ENCODE measurements around the gene CTDNEP1. TPM values are rescaled to one million over a fixed set of nuclear protein-coding genes. Genes with fewer than 3 reads are reported as not detected.

The CTDNEP1 gene
- polyA plus RNA-seq, 1 donor (not counting 4 experiments of a cell fraction or from before 2014, with no cell fraction given): 66.2 TPM

DNA sequence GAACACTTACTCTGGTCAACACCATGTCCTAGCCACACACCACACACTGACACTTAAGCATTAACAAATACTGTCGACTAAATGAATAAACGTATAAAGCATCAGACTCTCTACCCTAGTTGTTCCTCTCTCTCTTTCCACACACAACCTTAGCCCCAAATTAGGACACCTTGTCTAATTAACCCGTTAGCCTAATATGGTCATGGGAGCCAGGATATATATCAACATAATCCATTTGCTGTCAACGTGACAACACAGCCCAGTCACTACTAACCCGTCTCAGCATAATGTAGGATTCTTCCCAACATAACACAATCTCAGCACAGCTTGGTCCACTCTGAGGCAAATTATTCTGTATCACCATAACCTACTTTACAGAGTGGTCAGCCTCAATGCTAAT is 19.4 kb downstream of the CTDNEP1 start:
- H3K9me3 ChIP-seq (ENCODE audit: control insufficient read depth, low read depth, low read length): no peaks in the 10 kb centered on the region
- H3K27ac ChIP-seq (ENCODE audit: control insufficient read depth, insufficient read depth, low read length): no peak overlapping the region
- H3K9ac ChIP-seq (ENCODE audit: control insufficient read depth, extremely low read depth, insufficient read depth, low read length): no peak overlapping the region
- peak; percentile 23 for FAIRE-seq
- H3K4me3 ChIP-seq (ENCODE audit: control insufficient read depth in 2 of 3, extremely low read depth in 1 of 3, insufficient read depth in 2 of 3, low read depth in 1 of 3, low read length in 3 of 3): peak overlapping the region in 1 of 3 experiments; percentile 29
- TF ChIP-seq EZH2 (IDR thresholded peaks at IDR 0.05; ENCODE audit: low read length) (no peak), CTCF (optimal IDR thresholded peaks at IDR 0.05 in 1 of 3, IDR thresholded peaks at IDR 0.05 in 1 of 3, conservative IDR thresholded peaks at IDR 0.05 in 1 of 3; ENCODE audit: extremely low read depth in 1 of 3, insufficient read depth in 2 of 3, low read length in 3 of 3) (no peak)
- peaks cover 20 to 40% of the 10 kb centered on the region in 2 experiments for H3K36me3 ChIP-seq (ENCODE audit: control insufficient read depth in 2 of 2, extremely low read depth in 1 of 2, insufficient read depth in 2 of 2, low read length in 2 of 2)
- dilution Hi-C loops (cut with MboI; ENCODE audit: extremely low pct_ligation_motif_present, low sequenced_read_pairs): no loop called here
- peaks cover 52% of the 10 kb centered on the region for H3K79me2 ChIP-seq (ENCODE audit: control insufficient read depth, insufficient read depth, low read length)
- peak overlapping the region; percentile 96 for H3K4me2 ChIP-seq (ENCODE audit: control insufficient read depth, extremely low read depth, insufficient read depth, low read depth, low read length)
- peaks cover 45% of the 10 kb centered on the region for H3K4me1 ChIP-seq (ENCODE audit: control insufficient read depth, extremely low read depth, insufficient read depth, low read length)
- DNase-seq (ENCODE audit: low read depth, low spot score): no peak
- H4K20me1 ChIP-seq (ENCODE audit: control insufficient read depth, extremely low read depth, insufficient read depth, low read length): peaks cover 3% of the 10 kb centered on the region
- no peaks in the 10 kb centered on the region for H3K27me3 ChIP-seq (ENCODE audit: control insufficient read depth, extremely low read depth, insufficient read depth, low read length)
- no peak overlapping the region for H2AFZ ChIP-seq (ENCODE audit: control insufficient read depth, low read length)
- H3K9me1 ChIP-seq (ENCODE audit: control insufficient read depth, extremely low read depth, insufficient read depth, low read length): peaks cover 2% of the 10 kb centered on the region

GRCh38 chr17:7229504-7229903 is 22.0 kb downstream of the CTDNEP1 start:
- dilution Hi-C loops (cut with MboI; ENCODE audit: extremely low pct_ligation_motif_present, low sequenced_read_pairs): no loop called here
- Histone ChIP-seq H2AFZ (ENCODE audit: control insufficient read depth, low read length) (no peak overlapping the region), H3K36me3 (ENCODE audit: control insufficient read depth in 2 of 2, extremely low read depth in 1 of 2, insufficient read depth in 2 of 2, low read length in 2 of 2) (peaks cover 22 to 32% of the 10 kb centered on the region in 2 experiments), H3K27me3 (ENCODE audit: control insufficient read depth, extremely low read depth, insufficient read depth, low read length) (no peaks in the 10 kb centered on the region), H4K20me1 (ENCODE audit: control insufficient read depth, extremely low read depth, insufficient read depth, low read length) (peaks cover 3% of the 10 kb centered on the region), H3K9ac (ENCODE audit: control insufficient read depth, extremely low read depth, insufficient read depth, low read length) (no peak overlapping the region), H3K4me1 (ENCODE audit: control insufficient read depth, extremely low read depth, insufficient read depth, low read length) (peaks cover 29% of the 10 kb centered on the region), H3K9me1 (ENCODE audit: control insufficient read depth, extremely low read depth, insufficient read depth, low read length) (peaks cover 2% of the 10 kb centered on the region), H3K79me2 (ENCODE audit: control insufficient read depth, insufficient read depth, low read length) (peaks cover 38% of the 10 kb centered on the region), H3K27ac (ENCODE audit: control insufficient read depth, insufficient read depth, low read length) (no peak overlapping the region), H3K4me3 (ENCODE audit: control insufficient read depth in 2 of 3, extremely low read depth in 1 of 3, insufficient read depth in 2 of 3, low read depth in 1 of 3, low read length in 3 of 3) (no peak overlapping the region), H3K9me3 (ENCODE audit: control insufficient read depth, low read depth, low read length) (no peaks in the 10 kb centered on the region), H3K4me2 (ENCODE audit: control insufficient read depth, extremely low read depth, insufficient read depth, low read depth, low read length) (no peak overlapping the region)
- no peak for DNase-seq (ENCODE audit: low read depth, low spot score)
- FAIRE-seq: no peak
- TF ChIP-seq CTCF (optimal IDR thresholded peaks at IDR 0.05 in 1 of 3, IDR thresholded peaks at IDR 0.05 in 1 of 3, conservative IDR thresholded peaks at IDR 0.05 in 1 of 3; ENCODE audit: extremely low read depth in 1 of 3, insufficient read depth in 2 of 3, low read length in 3 of 3) (no peak), EZH2 (IDR thresholded peaks at IDR 0.05; ENCODE audit: low read length) (no peak)

All from keratinocyte (primary cell).